HepG2 (cell line): Measurements from ENCODE around the gene BICDL2. TPM values are rescaled to one million over a fixed set of nuclear protein-coding genes. Genes with fewer than 3 reads are reported as not detected.
A peak's percentile ranks its signal among the peaks of the same experiment; 100 is the strongest.

ENCODE experiments used
- AKNA ChIP-seq: sonication (generic); formaldehyde crosslinking; IDR thresholded peaks from 2 replicates; pipeline ENCODE4 v1.4.0; 2020; ENCODE audit warnings: missing genetic modification reagents, borderline replicate concordance
- DRAP1 ChIP-seq: IDR thresholded peaks from 2 replicates; pipeline ENCODE4 v1.6.1; 2016; ENCODE audit warnings: missing genetic modification reagents, missing compliant biosample characterization
- HNF4G ChIP-seq, 2 experiments: sonication (generic) in 1 of 2; formaldehyde crosslinking in 1 of 2; IDR thresholded peaks; 2 replicates each; pipeline versions ENCODE4 v1.4.0 to v1.6.1; 2011 to 2020; ENCODE audit warnings: borderline replicate concordance in 2 of 2, low read depth in 2 of 2, mild to moderate bottlenecking in 2 of 2, low read length in 1 of 2, missing genetic modification reagents in 1 of 2, moderate library complexity in 1 of 2
- JUND ChIP-seq: sonication (generic); formaldehyde crosslinking; IDR thresholded peaks from 2 replicates; pipeline ENCODE4 v1.8.0; 2022; ENCODE audit warnings: mild to moderate bottlenecking, missing genetic modification reagents
- KMT2A ChIP-seq: sonication (generic); formaldehyde crosslinking; IDR thresholded peaks from 2 replicates; pipeline ENCODE4 v1.4.0; 2020; ENCODE audit warnings: missing genetic modification reagents
- NAIF1 ChIP-seq: sonication (generic); formaldehyde crosslinking; IDR thresholded peaks from 2 replicates; pipeline ENCODE4 v1.5.0; 2020; ENCODE audit warnings: mild to moderate bottlenecking, missing genetic modification reagents, borderline replicate concordance
- RBM22 ChIP-seq: fragments of 200-400 bp; formaldehyde crosslinking; optimal IDR thresholded peaks from 2 replicates; pipeline ENCODE3; 2017; ENCODE audit warnings: mild to moderate bottlenecking, low read length, moderate library complexity
- RELA ChIP-seq: sonication (generic); formaldehyde crosslinking; IDR thresholded peaks from 2 replicates; pipeline ENCODE4 v1.4.0; 2020; ENCODE audit warnings: missing genetic modification reagents
- SIN3A ChIP-seq: IDR thresholded peaks from 2 replicates; pipeline ENCODE4 v1.6.1; 2011; ENCODE audit warnings: low read depth, mild to moderate bottlenecking, control low read depth, low read length, borderline replicate concordance
- SIN3B ChIP-seq: fragments of 150-350 bp; IDR thresholded peaks from 2 replicates; pipeline ENCODE4 v1.6.1; 2014; ENCODE audit warnings: low read length
- SSRP1 ChIP-seq: IDR thresholded peaks from 2 replicates; pipeline ENCODE4 v1.6.1; 2016; ENCODE audit warnings: control low read depth
- TOE1 ChIP-seq: sonication (generic); formaldehyde crosslinking; IDR thresholded peaks from 2 replicates; pipeline ENCODE4 v1.4.0; 2020; ENCODE audit warnings: mild to moderate bottlenecking, missing genetic modification reagents
- ZNF101 ChIP-seq: sonication (generic); formaldehyde crosslinking; IDR thresholded peaks from 2 replicates; pipeline ENCODE4 v1.4.0; 2020; ENCODE audit warnings: mild to moderate bottlenecking, low read depth, missing genetic modification reagents, borderline replicate concordance
- ZNF142 ChIP-seq: sonication (generic); formaldehyde crosslinking; IDR thresholded peaks from 2 replicates; pipeline ENCODE4 v1.4.0; 2020; ENCODE audit warnings: missing genetic modification reagents
- ZNF563 ChIP-seq: sonication (generic); formaldehyde crosslinking; IDR thresholded peaks from 2 replicates; pipeline ENCODE4 v1.8.0; 2022; ENCODE audit warnings: mild to moderate bottlenecking, moderate library complexity, missing genetic modification reagents
- ZNF720 ChIP-seq: sonication (generic); formaldehyde crosslinking; IDR thresholded peaks from 2 replicates; pipeline ENCODE4 v1.4.0; 2020; ENCODE audit warnings: missing genetic modification reagents
- ZNF776 ChIP-seq: sonication (generic); formaldehyde crosslinking; IDR thresholded peaks from 2 replicates; pipeline ENCODE4 v1.4.0; 2020; ENCODE audit warnings: mild to moderate bottlenecking, missing genetic modification reagents
- ZSCAN22 ChIP-seq: sonication (generic); formaldehyde crosslinking; IDR thresholded peaks from 2 replicates; pipeline ENCODE4 v1.4.0; 2020; ENCODE audit warnings: mild to moderate bottlenecking, missing genetic modification reagents
- polyA plus RNA-seq, 8 experiments: library from polyadenylated mRNA; depleted of rRNA in 3 of 8; stranded (reverse) in 7 of 8; unstranded in 1 of 8; fragments of >200 nt; fragmentation: Illumina TruSeq in 4 of 8; extraction: Trizol in 4 of 8; gene quantifications; 2 replicates each; pipeline versions ENCODE4 v1.2.1 to v1.2.3, GENCODE V29; 2011 to 2016; ENCODE audit warnings: low read depth in 4 of 8, missing spikeins in 1 of 8, mixed read lengths in 1 of 8; ENCODE audit not compliant: insufficient read depth in 1 of 8
- total RNA-seq, 5 experiments: library from RNA; depleted of rRNA; stranded (reverse); fragments of >200 nt; fragmentation: Illumina TruSeq; extraction: Trizol; gene quantifications; 2 replicates each; pipeline ENCODE4 v1.2.3, GENCODE V29; 2016; ENCODE audit warnings: low read depth in 1 of 5

BICDL2 gene
- total and polyA plus RNA-seq, 2 of the 13 experiments (the other 11 are each of a cell fraction or from before 2014, with no cell fraction given), result 0.12 TPM; not detected in 1

- TF ChIP-seq ZNF142 (CRISPR knock-in tag) (peak; percentile 72; the same call in 1 of the 2 replicates), NAIF1 (peak; percentile 46; the same call in 1 of the 2 replicates), KMT2A (CRISPR knock-in tag) (no peak), DRAP1 (CRISPR knock-in tag) (peak; percentile 14), SSRP1 (CRISPR knock-in tag) (peak; percentile 75; the same call in 1 of the 2 replicates), ZNF101 (CRISPR knock-in tag) (no peak), ZNF563 (CRISPR knock-in tag) (no peak), RELA (CRISPR knock-in tag) (0 out of 2 replicates have a peak, but pooled peaks have one; percentile 30), ZNF776 (CRISPR knock-in tag) (no peak), ZSCAN22 (no peak), HNF4G (IDR thresholded peaks at IDR 0.05; ENCODE audit: borderline replicate concordance, low read depth, low read length) (no peak), HNF4G (CRISPR knock-in tag; IDR thresholded peaks at IDR 0.05; ENCODE audit: borderline replicate concordance, low read depth) (no peak), SIN3A (no peak; the same call in 1 of the 2 replicates), TOE1 (no peak), ZNF720 (no peak), RBM22 (peak; percentile 84), AKNA (CRISPR knock-in tag) (no peak), SIN3B (no peak; the same call in 1 of the 2 replicates), JUND (CRISPR knock-in tag) (peak; percentile 99)
These were observed 15.9 kb downstream of the BICDL2 start (continued) for GRCh38 chr16:3020604-3021448.
